GM12872 (cell line): ENCODE measurements around the gene GOLGA6L2.

Experiments used
- TF ChIP-seq, protein P1 (sequence below): IDR thresholded peaks from 3 replicates; pipeline ENCODE4 v1.5.1; 2011; ENCODE audit warnings: low read depth, mild to moderate bottlenecking, low read length, moderate library complexity; ENCODE audit not compliant: insufficient read depth

Gene GOLGA6L2

DNA sequence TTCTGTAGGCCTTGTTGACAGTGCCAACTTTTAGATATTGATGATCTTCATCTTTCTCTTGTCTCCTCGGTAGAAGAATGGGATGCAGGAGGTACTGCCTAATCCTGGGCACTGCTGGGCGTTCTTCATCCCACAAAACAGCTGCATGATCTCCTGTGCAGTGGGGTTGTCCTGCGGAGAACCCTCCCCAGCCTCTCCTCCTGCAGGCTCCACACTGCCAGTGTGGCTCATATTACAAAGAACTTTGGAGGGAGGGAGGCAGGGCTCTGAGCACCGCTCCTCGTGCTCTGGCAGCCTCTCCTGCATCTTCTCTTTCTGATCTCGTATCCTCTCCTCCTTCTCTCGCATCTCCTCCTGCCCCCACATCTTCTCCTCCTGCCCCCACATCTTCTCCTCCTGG lies 7.5 kb downstream of the GOLGA6L2 start:
- TF ChIP-seq, protein P1, sequence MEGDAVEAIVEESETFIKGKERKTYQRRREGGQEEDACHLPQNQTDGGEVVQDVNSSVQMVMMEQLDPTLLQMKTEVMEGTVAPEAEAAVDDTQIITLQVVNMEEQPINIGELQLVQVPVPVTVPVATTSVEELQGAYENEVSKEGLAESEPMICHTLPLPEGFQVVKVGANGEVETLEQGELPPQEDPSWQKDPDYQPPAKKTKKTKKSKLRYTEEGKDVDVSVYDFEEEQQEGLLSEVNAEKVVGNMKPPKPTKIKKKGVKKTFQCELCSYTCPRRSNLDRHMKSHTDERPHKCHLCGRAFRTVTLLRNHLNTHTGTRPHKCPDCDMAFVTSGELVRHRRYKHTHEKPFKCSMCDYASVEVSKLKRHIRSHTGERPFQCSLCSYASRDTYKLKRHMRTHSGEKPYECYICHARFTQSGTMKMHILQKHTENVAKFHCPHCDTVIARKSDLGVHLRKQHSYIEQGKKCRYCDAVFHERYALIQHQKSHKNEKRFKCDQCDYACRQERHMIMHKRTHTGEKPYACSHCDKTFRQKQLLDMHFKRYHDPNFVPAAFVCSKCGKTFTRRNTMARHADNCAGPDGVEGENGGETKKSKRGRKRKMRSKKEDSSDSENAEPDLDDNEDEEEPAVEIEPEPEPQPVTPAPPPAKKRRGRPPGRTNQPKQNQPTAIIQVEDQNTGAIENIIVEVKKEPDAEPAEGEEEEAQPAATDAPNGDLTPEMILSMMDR = no peak

DNA sequence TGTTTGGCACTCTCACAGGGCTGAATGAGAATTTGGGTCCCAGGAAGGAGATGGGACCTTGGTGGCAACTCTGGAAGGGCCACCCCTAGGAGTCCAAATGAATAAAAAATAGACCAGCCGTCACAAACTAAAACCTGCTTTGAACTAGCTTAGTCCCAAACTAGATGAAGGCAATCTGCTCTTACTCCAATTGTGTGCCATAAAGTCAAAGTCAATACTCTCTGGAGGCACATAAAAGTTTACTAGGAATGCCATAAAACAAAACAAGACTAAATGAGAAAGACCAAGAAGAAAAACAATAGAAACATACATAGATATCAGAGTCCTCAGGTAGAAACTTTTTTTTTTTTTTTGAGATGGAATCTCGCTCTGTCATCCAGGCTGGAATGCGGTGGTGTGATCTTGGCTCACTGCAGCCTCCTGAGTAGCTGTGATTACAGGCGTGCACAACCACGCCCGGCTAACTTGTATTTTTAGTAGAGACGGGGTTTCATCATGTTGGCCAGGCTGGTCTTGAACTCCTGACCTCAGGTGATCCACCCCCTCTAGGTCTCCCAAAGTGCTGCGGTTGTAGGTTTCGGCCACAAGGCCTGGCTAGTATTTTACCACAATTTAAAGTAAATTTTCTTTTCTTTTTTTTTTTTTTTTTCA lies 8.1 kb downstream of the GOLGA6L2 start:
- TF ChIP-seq, protein P1 = no peak

DNA sequence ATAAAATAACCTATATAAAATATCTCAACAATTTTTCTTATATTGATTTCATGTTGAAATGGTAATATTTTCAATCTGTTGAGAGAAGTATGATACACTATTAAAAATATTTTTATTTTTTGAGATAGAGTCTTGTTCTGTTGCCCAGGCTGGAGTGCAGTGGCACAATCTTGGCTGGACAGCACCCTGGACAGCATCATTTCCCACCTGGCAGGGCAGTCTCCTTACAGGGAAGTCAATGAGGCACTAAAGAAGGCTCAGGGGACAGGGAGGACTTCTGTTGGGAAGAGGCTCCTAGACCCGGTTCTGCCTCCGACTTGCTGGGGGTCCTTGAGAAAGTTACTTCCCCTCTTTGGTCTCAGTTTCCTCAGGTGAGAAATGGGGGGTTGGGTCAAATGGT lies 9.4 kb downstream of the GOLGA6L2 start:
- TF ChIP-seq, protein P1 = no peak

DNA sequence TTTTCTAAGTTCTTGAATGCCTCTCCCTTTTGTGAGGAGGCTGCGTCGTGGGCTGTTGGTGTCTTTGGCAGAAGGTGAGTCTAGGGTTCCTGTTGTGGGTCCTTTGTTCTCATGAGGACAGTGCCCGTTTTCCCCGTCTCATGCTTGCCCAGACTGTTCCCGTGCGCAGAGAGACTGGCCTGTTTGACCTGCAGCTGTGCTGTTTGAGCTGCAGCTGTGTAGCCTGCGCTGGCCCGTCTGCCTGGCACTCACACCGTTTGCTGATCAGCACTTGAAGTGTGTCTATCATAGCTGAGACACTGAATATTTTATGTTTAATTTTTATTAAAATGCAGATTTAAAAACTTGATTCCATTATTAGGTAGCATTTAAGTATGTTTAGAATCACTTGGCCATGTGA lies 9.9 kb downstream of the GOLGA6L2 start:
- TF ChIP-seq, protein P1 = no peak

DNA sequence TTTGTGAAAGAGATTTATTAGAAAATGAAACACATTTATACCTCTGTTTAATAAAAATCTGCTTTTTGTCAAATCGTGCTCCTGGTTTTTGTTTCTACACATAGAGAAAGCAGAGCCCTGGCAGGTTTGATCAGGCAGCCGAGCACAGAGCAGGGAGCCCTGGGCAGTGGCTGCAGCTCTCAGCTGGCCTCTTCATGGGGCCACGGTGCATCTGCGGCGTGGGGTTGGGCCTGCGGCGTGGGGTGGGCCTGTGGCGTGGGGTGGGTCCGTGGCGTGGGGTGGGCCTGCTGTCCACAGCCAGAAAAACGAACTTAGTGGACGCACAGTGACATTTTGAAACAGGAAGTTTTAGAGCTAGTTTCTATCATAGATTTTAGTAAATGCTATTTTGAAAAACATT lies 10.6 kb downstream of the GOLGA6L2 start:
- TF ChIP-seq, protein P1 = no peak

DNA sequence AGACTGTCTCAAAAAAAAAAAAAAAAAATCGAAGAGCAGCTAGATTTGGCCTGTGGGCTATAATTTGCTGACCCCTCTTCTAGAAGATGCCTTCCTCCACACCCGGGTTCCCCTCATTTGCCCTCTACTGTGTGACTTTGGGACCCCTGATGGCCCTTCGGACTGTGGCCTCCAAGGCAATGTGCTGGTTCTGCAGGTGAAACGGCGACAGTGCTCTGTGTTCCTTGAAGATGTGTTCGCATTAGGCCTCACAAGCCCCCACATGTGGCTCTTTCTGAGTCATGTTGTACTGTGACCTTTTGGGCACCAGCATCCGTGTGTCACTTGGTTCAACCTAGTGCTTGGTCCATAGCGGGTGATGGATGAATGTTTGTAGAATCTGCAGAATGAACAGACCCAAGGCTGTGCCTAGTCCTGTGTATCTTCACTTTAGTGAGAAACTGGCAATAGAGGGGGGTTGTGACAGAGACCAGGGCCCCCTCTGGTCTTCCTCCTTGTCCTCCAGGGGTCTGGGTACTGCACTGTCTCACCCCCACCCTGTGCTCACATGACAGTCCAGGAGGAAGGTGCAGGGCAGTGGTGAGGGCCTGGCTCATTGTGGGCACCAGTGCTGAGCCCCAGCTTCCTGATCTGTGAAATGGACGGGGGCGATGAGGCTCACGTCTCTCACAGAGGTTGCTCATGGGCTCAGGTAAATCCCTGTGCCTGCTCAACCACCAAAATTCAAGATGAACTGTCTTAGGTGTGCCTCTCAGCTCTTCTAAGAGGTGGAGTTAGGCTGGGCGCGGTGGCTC lies 22.7 kb downstream of the GOLGA6L2 start:
- TF ChIP-seq, protein P1 = no peak

DNA sequence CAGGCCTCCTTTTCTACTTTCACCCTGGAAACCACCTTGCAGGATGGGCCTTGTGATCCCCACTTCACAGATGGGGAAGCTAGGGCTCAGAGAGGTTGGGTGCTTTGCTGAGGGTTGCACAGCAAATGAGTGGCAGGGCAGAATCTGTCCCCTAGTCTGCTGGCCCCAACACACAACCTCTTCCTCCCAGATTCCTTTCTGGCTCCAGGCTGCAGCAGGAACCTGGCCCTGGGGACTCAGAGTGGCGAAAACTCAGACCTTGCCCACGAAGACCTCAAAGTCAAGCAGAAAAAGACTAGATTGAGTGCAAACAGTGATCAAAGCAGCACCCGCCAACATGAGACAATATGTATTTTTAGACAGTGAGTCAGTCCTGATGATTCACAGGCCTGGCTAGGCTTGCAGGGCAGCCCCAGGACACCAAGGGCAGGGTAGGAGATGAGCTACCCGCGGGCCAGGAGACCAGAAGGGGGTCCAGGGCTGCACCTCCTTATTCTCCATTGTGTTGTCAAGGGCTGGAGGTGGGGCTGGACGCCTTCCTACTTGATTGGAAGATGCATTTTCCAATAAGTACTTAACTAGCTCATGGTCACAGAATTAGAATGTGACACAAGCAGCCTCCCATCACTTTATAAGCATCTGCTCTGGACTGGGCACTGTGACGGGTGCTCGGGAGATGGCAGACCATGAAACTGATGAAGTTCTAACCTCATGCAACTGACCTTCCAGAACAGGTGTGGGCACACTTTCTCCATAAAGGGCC lies 23.9 kb downstream of the GOLGA6L2 start:
- TF ChIP-seq, protein P1 = no peak
